Naive thymus-derived CD4-positive, alpha-beta T cell (primary cell): Measurements from ENCODE around the gene RAB44. TPM values are rescaled to one million over a fixed set of nuclear protein-coding genes. Genes with fewer than 3 reads are reported as not detected.
A peak's percentile ranks its signal among the peaks of the same experiment; 100 is the strongest.
"Not testable (repeated sequence)": the region's sequence is repeated elsewhere in the genome, so short reads cannot be mapped to it uniquely, and the experiment has no call there.

Source experiments
- ATAC-seq: fragments of 150-1000 bp; cut with Tn5 transposase; 2 replicates; pipeline ENCODE4 v1.10.0; 2021; ENCODE audit warnings: mild to moderate bottlenecking, moderate library complexity
- CTCF ChIA-PET: fragments of 350-600 bp; sonication (Branson Sonifier 250); formaldehyde crosslinking; loops from one replicate; lab custom pipeline; 2021; ENCODE audit warnings: antibody characterized with exemption; lab: Charles Lee
- POLR2A ChIA-PET: fragments of 350-600 bp; sonication (Branson Sonifier 250); formaldehyde crosslinking; loops from one replicate; lab custom pipeline; 2021; ENCODE audit warnings: antibody characterized with exemption, inconsistent platforms; lab: Charles Lee
- DNase-seq, 9 donors: peaks; one replicate each; pipeline versions ENCODE4 v3.0.0 to v3.0.0-alpha.2; 2020 to 2022; ENCODE audit warnings: mixed read lengths in 1 of 9
- H3K27ac ChIP-seq: one replicate; pipeline ENCODE4 v1.7.0; 2013; ENCODE audit warnings: mild to moderate bottlenecking, low read depth, low read length, moderate library complexity
- H3K27me3 ChIP-seq, 2 donors: one replicate each; pipeline ENCODE4 v1.7.0; 2013; ENCODE audit warnings: low read length in 2 of 2, mild to moderate bottlenecking in 2 of 2, moderate library complexity in 2 of 2; ENCODE audit not compliant: control insufficient read depth in 2 of 2, insufficient read depth in 2 of 2
- H3K36me3 ChIP-seq, 3 experiments: 1 replicate in 2 of 3; 2 replicates in 1 of 3; pipeline ENCODE4 v1.7.0; 2013; ENCODE audit warnings: low read length in 3 of 3, mild to moderate bottlenecking in 3 of 3, moderate library complexity in 1 of 3; ENCODE audit not compliant: insufficient read depth in 3 of 3, control insufficient read depth in 2 of 3
- H3K4me1 ChIP-seq, 2 donors: one replicate each; pipeline ENCODE4 v1.7.0; 2013; ENCODE audit warnings: low read length in 2 of 2, mild to moderate bottlenecking in 2 of 2, moderate library complexity in 1 of 2; ENCODE audit not compliant: control insufficient read depth in 2 of 2, insufficient read depth in 2 of 2
- H3K4me3 ChIP-seq: 2 replicates; pipeline ENCODE4 v1.7.0; 2013; ENCODE audit warnings: mild to moderate bottlenecking, low read length
- H3K9me3 ChIP-seq, 3 experiments: 1 replicate in 2 of 3; 2 replicates in 1 of 3; pipeline ENCODE4 v1.7.0; 2013; ENCODE audit warnings: low read length in 3 of 3; ENCODE audit not compliant: control insufficient read depth in 2 of 3
- H3K27ac Mint-ChIP-seq, 9 donors: one replicate each; pipeline ENCODE4 v1.8.0; 2020 to 2022; ENCODE audit warnings: mixed read lengths in 9 of 9, mild to moderate bottlenecking in 8 of 9, moderate library complexity in 5 of 9, inconsistent platforms in 2 of 9
- H3K27me3 Mint-ChIP-seq, 5 donors: one replicate each; pipeline ENCODE4 v1.8.0; 2021 to 2022; ENCODE audit warnings: mixed read lengths in 5 of 5, mild to moderate bottlenecking in 1 of 5
- H3K36me3 Mint-ChIP-seq, 5 donors: one replicate each; pipeline ENCODE4 v1.8.0; 2020 to 2022; ENCODE audit warnings: mixed read lengths in 5 of 5, mild to moderate bottlenecking in 3 of 5, inconsistent platforms in 1 of 5
- H3K4me1 Mint-ChIP-seq, 7 donors: one replicate each; pipeline ENCODE4 v1.8.0; 2020 to 2022; ENCODE audit warnings: mixed read lengths in 7 of 7, mild to moderate bottlenecking in 3 of 7, inconsistent platforms in 1 of 7
- H3K4me3 Mint-ChIP-seq, 10 donors: one replicate each; pipeline ENCODE4 v1.8.0; 2020 to 2022; ENCODE audit warnings: mild to moderate bottlenecking in 10 of 10, mixed read lengths in 10 of 10, moderate library complexity in 6 of 10, inconsistent platforms in 2 of 10
- H3K9me3 Mint-ChIP-seq, 11 donors: one replicate each; pipeline ENCODE4 v1.8.0; 2020 to 2022; ENCODE audit warnings: mixed read lengths in 11 of 11, mild to moderate bottlenecking in 4 of 11, inconsistent platforms in 1 of 11, moderate library complexity in 1 of 11
- intact Hi-C, 2 donors: fragments of 100-400 bp; cut with micrococcal nuclease; formaldehyde crosslinking; loops; one replicate each; pipeline ENCODE4 v1.15.1; 2023
- polyA plus RNA-seq, 2 donors: library from polyadenylated mRNA; unstranded; fragments of 300-500 nt; fragmentation: Illumina TruSeq; gene quantifications; one replicate each; pipeline ENCODE4 v1.2.3, GENCODE V29; 2021
- total RNA-seq, 6 experiments: library from RNA in 5 of 6; stranded (reverse) in 5 of 6; gene quantifications; 1 replicate in 5 of 6; 2 replicates in 1 of 6; pipeline ENCODE4 v1.2.3 and lab custom pipeline; 2021 to 2026

RAB44 gene
- total and polyA plus RNA-seq, 7 experiments from 2014 or later, result 0.07 to 10.1 (median 1.8) TPM; not detected in 4

GRCh38 chr6:36722879-36723278, 25.3 kb downstream of the RAB44 start:
- H3K36me3 ChIP-seq, result no peaks in the 10 kb centered on the region
- no peak for ATAC-seq
- H3K27me3 ChIP-seq, result no peaks in the 10 kb centered on the region
- POLR2A ChIA-PET, result no interaction called here
- Mint-ChIP-seq H3K27me3 (no peaks in the 10 kb centered on the region), H3K27ac (no peak overlapping the region), H3K4me1 (peaks cover 4 to 33% (median 10%) of the 10 kb centered on the region in 7 donors), H3K4me3 (no peak overlapping the region), H3K9me3 (peaks cover 0 to 2% (median 0%) of the 10 kb centered on the region in 11 donors), H3K36me3 (no peaks in the 10 kb centered on the region)
- intact Hi-C loops, result loop anchor here in 1 of 2 donors (5.0 kb wide), 1 partner anchor 34 kb away; no protein-coding TSS in a partner anchor
- H3K27ac ChIP-seq, result no peak overlapping the region
- H3K4me1 ChIP-seq, result peaks cover 0 to 3% of the 10 kb centered on the region in 2 donors
- H3K4me3 ChIP-seq, result no peak overlapping the region
- CTCF ChIA-PET, result no interaction called here
- DNase-seq, result no peak
- H3K9me3 ChIP-seq, result no peaks in the 10 kb centered on the region

GRCh38 chr6:36723992-36724391, 26.4 kb downstream of the RAB44 start:
- H3K4me1 Mint-ChIP-seq, result peaks cover 6 to 41% (median 12%) of the 10 kb centered on the region in 7 donors
- not testable (repeated sequence) for H3K27me3 ChIP-seq, H3K4me3 ChIP-seq, H3K9me3 Mint-ChIP-seq, H3K27ac ChIP-seq, H3K4me3 Mint-ChIP-seq, DNase-seq, H3K4me1 ChIP-seq, H3K36me3 ChIP-seq, H3K27ac Mint-ChIP-seq, H3K9me3 ChIP-seq, H3K36me3 Mint-ChIP-seq, H3K27me3 Mint-ChIP-seq, ATAC-seq
- CTCF ChIA-PET, result interaction anchor here (1.2 to 1.3 kb wide), 2 partner anchors 11 to 109 kb away, joined by 4 read pairs; no protein-coding TSS in a partner anchor
- intact Hi-C loops, result loop anchor here in 1 of 2 donors (1.0 to 5.0 kb wide), 2 partner anchors 33 to 101 kb away; no protein-coding TSS in a partner anchor
- POLR2A ChIA-PET, result interaction anchor here (0.6 kb wide), 1 partner anchor 235 kb away, joined by 3 read pairs; no protein-coding TSS in a partner anchor

GRCh38 chr6:36724514-36725390, 27.1 kb downstream of the RAB44 start:
- Histone ChIP-seq H3K36me3 (no peaks in the 10 kb centered on the region), H3K4me1 (peaks cover 0 to 5% of the 10 kb centered on the region in 2 donors), H3K4me3 (no peak overlapping the region), H3K9me3 (no peaks in the 10 kb centered on the region), H3K27me3 (no peaks in the 10 kb centered on the region), H3K27ac (no peak overlapping the region)
- no peak for ATAC-seq
- ChIA-PET POLR2A (interaction anchor here (0.6 kb wide), 1 partner anchor 236 kb away, joined by 3 read pairs; no protein-coding TSS in a partner anchor), CTCF (interaction anchor here (0.6 to 1.3 kb wide), 3 partner anchors 10 to 113 kb away, joined by 3 to 4 read pairs (median 4); no protein-coding TSS in a partner anchor)
- Mint-ChIP-seq H3K36me3 (no peaks in the 10 kb centered on the region), H3K4me1 (peaks cover 7 to 44% (median 11%) of the 10 kb centered on the region in 7 donors), H3K27ac (peak overlapping the region in 1 of 9 donors; percentile 8), H3K4me3 (no peak overlapping the region), H3K27me3 (no peaks in the 10 kb centered on the region), H3K9me3 (peaks cover 0 to 2% (median 0%) of the 10 kb centered on the region in 11 donors)
- intact Hi-C loops, result loop anchor here in 1 of 2 donors (1.0 to 5.0 kb wide), 3 partner anchors 33 to 101 kb away; no protein-coding TSS in a partner anchor
- DNase-seq, result peak in 1 of 9 donors; percentile 58

GRCh38 chr6:36725581-36725980, 28.0 kb downstream of the RAB44 start:
- Mint-ChIP-seq H3K27ac (peak overlapping the region in 1 of 9 donors; percentile 73), H3K36me3 (no peaks in the 10 kb centered on the region), H3K27me3 (no peaks in the 10 kb centered on the region), H3K9me3 (peaks cover 0 to 2% (median 0%) of the 10 kb centered on the region in 11 donors), H3K4me3 (no peak overlapping the region), H3K4me1 (peaks cover 7 to 44% (median 11%) of the 10 kb centered on the region in 7 donors)
- no peak for DNase-seq
- H3K9me3 ChIP-seq, result no peaks in the 10 kb centered on the region
- no peak overlapping the region for H3K27ac ChIP-seq
- intact Hi-C loops, result loop anchor here in 1 of 2 donors (5.0 kb wide), 1 partner anchor 43 kb away; no protein-coding TSS in a partner anchor
- H3K4me1 ChIP-seq, result peaks cover 0 to 5% of the 10 kb centered on the region in 2 donors
- no peak overlapping the region for H3K4me3 ChIP-seq
- no peaks in the 10 kb centered on the region for H3K36me3 ChIP-seq
- CTCF ChIA-PET, result no interaction called here
- POLR2A ChIA-PET, result no interaction called here
- no peaks in the 10 kb centered on the region for H3K27me3 ChIP-seq
- ATAC-seq, result no peak

- Mint-ChIP-seq H3K27me3 (no peaks in the 10 kb centered on the region), H3K4me1 (peaks cover 7 to 47% (median 11%) of the 10 kb centered on the region in 7 donors), H3K4me3 (peak overlapping the region in 1 of 10 donors; percentile 44), H3K9me3 (peaks cover 0 to 2% (median 0%) of the 10 kb centered on the region in 11 donors), H3K36me3 (no peaks in the 10 kb centered on the region), H3K27ac (peak overlapping the region in 1 of 9 donors; percentile 14)
- Histone ChIP-seq H3K27me3 (no peaks in the 10 kb centered on the region), H3K36me3 (no peaks in the 10 kb centered on the region), H3K4me3 (no peak overlapping the region), H3K9me3 (no peaks in the 10 kb centered on the region), H3K27ac (no peak overlapping the region), H3K4me1 (peaks cover 0 to 5% of the 10 kb centered on the region in 2 donors)
- ATAC-seq (peak; percentile 74), DNase-seq (no peak)
- intact Hi-C loops, result loop anchor here in 1 of 2 donors (5.0 kb wide), 1 partner anchor 45 kb away; no protein-coding TSS in a partner anchor
- POLR2A ChIA-PET, result no interaction called here
- CTCF ChIA-PET, result no interaction called here
Measured at GRCh38 chr6:36727505-36728021, 29.9 kb downstream of the RAB44 start.
